Breast epithelium (tissue), 3 donors: ENCODE results near the gene COL26A1.

Source experiments
- CTCF ChIP-seq, 3 donors: fragments of 450-650 bp; IDR thresholded peaks; one replicate each; pipeline ENCODE4 v1.5.1; 2016 to 2017; ENCODE audit warnings: antibody characterized with exemption in 3 of 3, mild to moderate bottlenecking in 3 of 3, moderate library complexity in 3 of 3
- POLR2AphosphoS5 ChIP-seq, 3 donors: sonication (generic); formaldehyde crosslinking; IDR thresholded peaks; one replicate each; pipeline ENCODE4 v1.6.1; 2017; ENCODE audit warnings: antibody characterized with exemption in 3 of 3

- no peak for TF ChIP-seq CTCF (IDR thresholded peaks at IDR 0.05)
- TF ChIP-seq POLR2AphosphoS5 (IDR thresholded peaks at IDR 0.05) = no peak
Observed at GRCh38 chr7:101533103-101533465, 170.4 kb downstream of the COL26A1 start.
